Osteoblast (primary cell): ENCODE measurements around the gene OR10V1. TPM values are rescaled to one million over a fixed set of nuclear protein-coding genes. Genes with fewer than 3 reads are reported as not detected.

Experiments
- DNase-seq: peaks from one replicate; pipeline ENCODE4 v3.0.0; 2011; ENCODE audit warnings: low spot score, mixed read lengths; ENCODE audit not compliant: insufficient read length; ENCODE audit errors: missing footprints
- H2AFZ ChIP-seq: 2 replicates; pipeline ENCODE4 v1.6.0; 2011; ENCODE audit warnings: mild to moderate bottlenecking, low read length
- H3K27ac ChIP-seq: 2 replicates; pipeline ENCODE4 v1.5.1; 2011; ENCODE audit warnings: mild to moderate bottlenecking, low read depth, low read length, moderate library complexity
- H3K27me3 ChIP-seq: 2 replicates; pipeline ENCODE4 v1.6.0; 2012; ENCODE audit warnings: mild to moderate bottlenecking, control low read depth, inconsistent platforms, low read length, moderate library complexity; ENCODE audit not compliant: insufficient read depth
- H3K36me3 ChIP-seq: 2 replicates; pipeline ENCODE4 v1.5.1; 2011; ENCODE audit warnings: mild to moderate bottlenecking, low read length, control low read depth, moderate library complexity; ENCODE audit not compliant: insufficient read depth
- H3K4me1 ChIP-seq: 2 replicates; pipeline ENCODE4 v1.5.1; 2011; ENCODE audit warnings: mild to moderate bottlenecking, low read length, control low read depth, moderate library complexity; ENCODE audit not compliant: insufficient read depth
- H3K4me2 ChIP-seq: 2 replicates; pipeline ENCODE4 v1.6.0; 2011; ENCODE audit warnings: mild to moderate bottlenecking, low read length; ENCODE audit not compliant: insufficient read depth
- H3K4me3 ChIP-seq: fragments of 200-600 bp; sonication (generic); 3 replicates; pipeline ENCODE4 v1.5.1; 2012; ENCODE audit warnings: mild to moderate bottlenecking, low read length, inconsistent platforms; ENCODE audit not compliant: insufficient read depth
- H3K79me2 ChIP-seq: 2 replicates; pipeline ENCODE4 v1.6.0; 2012; ENCODE audit warnings: mild to moderate bottlenecking, low read length, control low read depth, inconsistent platforms; ENCODE audit not compliant: insufficient read depth
- H3K9me3 ChIP-seq: 2 replicates; pipeline ENCODE4 v1.5.1; 2011; ENCODE audit warnings: low read depth, low read length, control low read depth
- H4K20me1 ChIP-seq: 2 replicates; pipeline ENCODE4 v1.6.0; 2012; ENCODE audit warnings: mild to moderate bottlenecking, low read length, control low read depth; ENCODE audit not compliant: insufficient read depth
- total RNA-seq: library from RNA; depleted of rRNA; stranded (reverse); fragments of >200 nt; gene quantifications from 2 replicates; pipeline ENCODE4 v1.2.3, GENCODE V29; 2012
- TF ChIP-seq, protein P1 (sequence below): IDR thresholded peaks from 2 replicates; pipeline ENCODE4 v1.5.1; 2011; ENCODE audit warnings: mild to moderate bottlenecking, low read depth, low read length, moderate library complexity; ENCODE audit errors: extremely low read depth

Gene OR10V1
- total RNA-seq, 1 donor: not detected

DNA sequence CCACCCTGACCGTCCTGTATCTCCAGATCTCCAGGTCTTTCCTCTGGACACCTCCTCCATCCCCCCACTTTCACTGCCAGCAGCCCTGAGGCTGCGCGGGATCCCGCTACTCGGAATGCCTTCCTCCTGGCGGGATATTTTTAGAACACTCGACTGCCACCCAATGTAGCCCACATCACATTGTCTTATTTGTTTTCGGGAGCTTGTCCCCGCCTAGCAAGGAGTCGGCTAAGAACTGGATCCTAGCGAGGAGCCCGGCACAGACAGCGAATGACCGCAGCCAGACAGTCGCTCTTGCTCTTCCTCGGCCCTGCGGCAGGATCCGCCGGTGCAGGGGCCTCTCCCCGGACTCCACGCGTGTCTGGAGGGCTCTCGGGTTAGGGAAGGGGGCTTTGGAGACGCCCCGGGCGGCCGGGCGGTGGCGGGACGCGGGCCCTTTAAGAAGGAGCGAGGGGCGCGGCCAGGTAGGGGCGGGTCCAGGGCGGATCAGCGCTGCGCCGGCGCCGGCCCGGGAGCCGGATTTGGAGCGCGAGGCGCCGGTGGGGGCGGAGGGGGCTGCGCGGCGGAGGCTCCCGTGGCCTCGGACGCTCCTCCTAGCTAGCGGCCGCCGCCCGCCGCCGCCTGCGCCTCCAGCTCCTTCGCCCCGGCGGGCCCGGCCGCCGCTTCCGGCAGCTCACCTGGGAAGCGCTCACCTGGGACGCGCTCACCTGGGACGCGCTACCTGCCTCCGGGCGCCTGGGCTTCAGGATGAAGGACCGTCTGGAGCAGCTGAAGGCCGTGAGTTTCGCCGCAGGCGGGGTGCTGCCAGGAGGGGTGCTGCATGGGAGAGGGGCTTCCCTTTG is 41.4 kb upstream of the OR10V1 start, which contains the start of gene STX3:
Gene STX3 (plus strand): TSS at position 518 of the 842 bp plus-strand sequence. CDS start 230 bp downstream, at position 748.
- Histone ChIP-seq H3K4me2 (peak within 1 kb of the TSS; percentile 100), H4K20me1 (peaks cover 19% of the 10 kb centered on the region), H3K27me3 (no peaks in the 10 kb centered on the region), H2AFZ (peak within 1 kb of the TSS; percentile 98), H3K4me1 (peaks cover 19% of the 10 kb centered on the region), H3K36me3 (no peaks in the 10 kb centered on the region), H3K4me3 (peak within 1 kb of the TSS; percentile 97), H3K27ac (peak within 1 kb of the TSS; percentile 56), H3K79me2 (peaks cover 42% of the 10 kb centered on the region), H3K9me3 (no peaks in the 10 kb centered on the region)
- TF ChIP-seq, protein P1, sequence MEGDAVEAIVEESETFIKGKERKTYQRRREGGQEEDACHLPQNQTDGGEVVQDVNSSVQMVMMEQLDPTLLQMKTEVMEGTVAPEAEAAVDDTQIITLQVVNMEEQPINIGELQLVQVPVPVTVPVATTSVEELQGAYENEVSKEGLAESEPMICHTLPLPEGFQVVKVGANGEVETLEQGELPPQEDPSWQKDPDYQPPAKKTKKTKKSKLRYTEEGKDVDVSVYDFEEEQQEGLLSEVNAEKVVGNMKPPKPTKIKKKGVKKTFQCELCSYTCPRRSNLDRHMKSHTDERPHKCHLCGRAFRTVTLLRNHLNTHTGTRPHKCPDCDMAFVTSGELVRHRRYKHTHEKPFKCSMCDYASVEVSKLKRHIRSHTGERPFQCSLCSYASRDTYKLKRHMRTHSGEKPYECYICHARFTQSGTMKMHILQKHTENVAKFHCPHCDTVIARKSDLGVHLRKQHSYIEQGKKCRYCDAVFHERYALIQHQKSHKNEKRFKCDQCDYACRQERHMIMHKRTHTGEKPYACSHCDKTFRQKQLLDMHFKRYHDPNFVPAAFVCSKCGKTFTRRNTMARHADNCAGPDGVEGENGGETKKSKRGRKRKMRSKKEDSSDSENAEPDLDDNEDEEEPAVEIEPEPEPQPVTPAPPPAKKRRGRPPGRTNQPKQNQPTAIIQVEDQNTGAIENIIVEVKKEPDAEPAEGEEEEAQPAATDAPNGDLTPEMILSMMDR: no peak
- DNase-seq: peak; percentile 94

DNA sequence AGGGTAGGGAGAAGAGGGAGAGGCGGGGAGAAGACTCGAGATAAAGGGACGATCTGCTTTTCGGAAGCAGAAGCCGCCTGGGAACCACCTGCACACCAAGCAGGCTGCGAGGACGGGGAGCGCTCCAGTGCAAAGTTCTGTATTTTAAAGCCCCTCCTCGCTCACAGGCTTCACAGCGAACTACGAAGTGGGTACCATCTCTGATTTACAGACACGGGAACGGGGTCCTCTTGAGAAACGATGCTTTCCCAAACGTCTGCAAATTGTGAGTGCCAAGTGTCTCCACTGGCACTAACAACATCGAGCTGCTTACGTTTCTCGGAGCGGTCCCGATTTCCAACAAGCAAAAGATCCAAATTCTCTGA is 40.8 kb upstream of the OR10V1 start:
- Histone ChIP-seq H3K79me2 (peaks cover 36% of the 10 kb centered on the region), H3K4me2 (peak overlapping the region; percentile 100), H3K36me3 (no peaks in the 10 kb centered on the region), H4K20me1 (peaks cover 19% of the 10 kb centered on the region), H2AFZ (peak overlapping the region; percentile 98), H3K27me3 (no peaks in the 10 kb centered on the region), H3K27ac (peak overlapping the region; percentile 56), H3K9me3 (no peaks in the 10 kb centered on the region), H3K4me3 (peak overlapping the region; percentile 97), H3K4me1 (peaks cover 19% of the 10 kb centered on the region)
- TF ChIP-seq, protein P1: no peak
- DNase-seq: no peak

DNA sequence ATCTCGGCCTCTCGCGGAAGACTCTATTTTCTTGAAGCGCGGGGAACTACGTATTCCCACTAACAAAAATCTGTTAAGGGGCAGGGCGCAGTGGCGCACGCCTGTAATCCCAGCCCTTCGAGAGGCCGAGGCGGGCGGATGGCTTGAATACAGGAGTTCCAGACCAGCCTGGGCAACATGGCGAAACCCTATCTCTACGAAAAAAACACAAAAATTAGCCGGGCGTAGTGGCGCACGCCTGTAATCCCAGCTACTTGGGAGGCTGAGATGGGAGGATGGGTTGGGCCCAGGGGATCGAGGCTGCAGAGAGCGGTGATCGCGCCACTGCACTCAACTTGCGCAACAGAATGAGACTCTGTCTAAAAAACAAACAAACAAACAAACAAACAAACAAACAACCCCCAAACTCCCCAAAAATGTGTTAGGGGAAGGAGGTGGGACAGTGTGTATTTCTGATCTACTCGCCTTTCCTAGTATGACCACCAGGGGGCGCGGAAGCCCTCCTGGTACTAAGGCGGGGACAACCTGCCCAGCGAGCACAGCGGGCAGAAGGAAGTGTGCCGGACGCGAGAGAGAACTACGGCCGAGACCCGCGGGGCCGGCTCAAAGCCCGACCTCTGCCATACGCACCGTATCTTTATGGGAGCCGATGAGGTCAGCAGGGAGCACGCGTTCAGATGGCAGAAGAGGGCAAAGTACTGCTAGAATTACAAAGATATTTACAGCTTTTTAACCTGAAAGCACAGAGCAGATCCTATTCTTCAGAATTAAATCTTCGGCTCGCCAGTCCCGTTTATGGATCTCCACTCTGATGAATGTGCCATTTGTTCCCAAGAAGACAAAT is 40.2 kb upstream of the OR10V1 start:
- Histone ChIP-seq H2AFZ (peak overlapping the region; percentile 98), H4K20me1 (peaks cover 17% of the 10 kb centered on the region), H3K27ac (no peak overlapping the region), H3K4me1 (peaks cover 19% of the 10 kb centered on the region), H3K9me3 (no peaks in the 10 kb centered on the region), H3K4me2 (peak overlapping the region; percentile 100), H3K36me3 (no peaks in the 10 kb centered on the region), H3K79me2 (peaks cover 30% of the 10 kb centered on the region), H3K4me3 (peak overlapping the region; percentile 97), H3K27me3 (no peaks in the 10 kb centered on the region)
- TF ChIP-seq, protein P1: peak; percentile 81
- DNase-seq: peak; percentile 98

DNA sequence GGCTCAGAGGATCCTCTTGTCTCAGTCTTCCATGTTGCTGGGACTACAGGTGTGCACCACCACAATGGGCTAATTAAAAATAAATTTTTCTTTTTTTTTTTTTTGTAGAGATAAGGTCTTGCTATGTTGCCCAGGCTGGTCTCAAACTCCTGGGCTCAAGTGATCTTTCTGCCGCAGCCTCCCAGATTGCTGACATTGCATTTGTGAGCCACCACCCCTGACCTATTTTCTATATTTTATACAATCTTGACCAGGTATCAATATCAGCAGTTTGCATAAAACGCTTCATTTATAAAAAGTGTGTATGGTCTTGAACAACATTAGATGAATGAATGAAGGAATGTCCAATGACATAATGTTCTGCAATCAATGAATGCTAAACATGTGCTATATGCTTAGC is 32.5 kb upstream of the OR10V1 start:
- H2AFZ ChIP-seq: no peak overlapping the region
- H3K4me3 ChIP-seq: no peak overlapping the region
- no peak for DNase-seq
- no peaks in the 10 kb centered on the region for H3K4me1 ChIP-seq
- no peaks in the 10 kb centered on the region for H4K20me1 ChIP-seq
- TF ChIP-seq, protein P1: no peak
- H3K4me2 ChIP-seq: no peak overlapping the region
- H3K9me3 ChIP-seq: no peaks in the 10 kb centered on the region
- no peaks in the 10 kb centered on the region for H3K27me3 ChIP-seq
- H3K79me2 ChIP-seq: no peaks in the 10 kb centered on the region
- H3K27ac ChIP-seq: no peak overlapping the region
- no peaks in the 10 kb centered on the region for H3K36me3 ChIP-seq
